Ectodermal cell (in vitro differentiated cells): ENCODE data around the gene FES.
"Not testable (repeated sequence)": the region's sequence is repeated elsewhere in the genome, so short reads cannot be mapped to it uniquely, and the experiment has no call there.

ENCODE experiments used
- H3K27ac ChIP-seq: 2 replicates; pipeline ENCODE4 v1.7.0; 2013; ENCODE audit warnings: mild to moderate bottlenecking, low read depth, low read length; ENCODE audit not compliant: insufficient read depth, poor library complexity, severe bottlenecking
- H3K27me3 ChIP-seq: 2 replicates; pipeline ENCODE4 v1.7.0; 2013; ENCODE audit warnings: mild to moderate bottlenecking, low read length; ENCODE audit not compliant: insufficient read depth, control insufficient read depth, poor library complexity, severe bottlenecking
- H3K36me3 ChIP-seq: one replicate; pipeline ENCODE4 v1.7.0; 2013; ENCODE audit warnings: low read length; ENCODE audit not compliant: control insufficient read depth, insufficient read depth
- H3K4me1 ChIP-seq: one replicate; pipeline ENCODE4 v1.7.0; 2013; ENCODE audit warnings: low read length; ENCODE audit not compliant: control insufficient read depth, insufficient read depth
- H3K4me3 ChIP-seq: 2 replicates; pipeline ENCODE4 v1.7.0; 2013; ENCODE audit warnings: low read depth, low read length, control low read depth; ENCODE audit not compliant: insufficient read depth
- H3K9me3 ChIP-seq: 2 replicates; pipeline ENCODE4 v1.7.0; 2013; ENCODE audit warnings: mild to moderate bottlenecking, low read length, moderate library complexity; ENCODE audit not compliant: control insufficient read depth
- WGBS, 2 experiments: methylation state at CpG; one replicate each; pipeline ENCODE4 v1.1.7; 2013; ENCODE audit warnings: missing lambda C conversion rate in 2 of 2; 5-methylcytosine and 5-hydroxymethylcytosine counted together

The FES gene

DNA sequence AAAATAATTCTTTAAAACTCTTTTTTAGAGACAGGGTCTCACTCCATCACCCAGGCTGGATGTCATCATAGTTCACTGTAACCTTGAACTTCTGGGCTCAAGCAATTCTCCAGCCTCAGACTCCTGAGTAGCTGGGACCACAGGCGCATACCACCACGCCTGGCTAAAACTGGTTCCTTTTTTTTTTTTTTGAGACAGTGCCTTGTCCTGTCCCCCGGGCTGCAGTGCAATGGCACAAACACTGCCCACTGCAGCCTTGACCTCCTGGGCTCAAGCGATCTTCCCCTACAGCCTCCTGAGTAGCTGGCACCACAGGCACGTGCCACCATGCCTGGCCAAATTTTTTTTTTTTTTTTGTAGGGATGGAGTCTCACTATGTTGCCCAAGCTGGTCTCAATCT, 39.6 kb upstream of the FES start:
- Histone ChIP-seq H3K27me3 (no peaks in the 10 kb centered on the region), H3K27ac (no peak overlapping the region), H3K4me1 (peaks cover 5% of the 10 kb centered on the region), H3K36me3 (no peaks in the 10 kb centered on the region), H3K9me3 (no peaks in the 10 kb centered on the region), H3K4me3 (no peak overlapping the region)
- 90 to 93% methylated on average over 5 of the region's 5 CpGs for WGBS, 2 experiments

DNA sequence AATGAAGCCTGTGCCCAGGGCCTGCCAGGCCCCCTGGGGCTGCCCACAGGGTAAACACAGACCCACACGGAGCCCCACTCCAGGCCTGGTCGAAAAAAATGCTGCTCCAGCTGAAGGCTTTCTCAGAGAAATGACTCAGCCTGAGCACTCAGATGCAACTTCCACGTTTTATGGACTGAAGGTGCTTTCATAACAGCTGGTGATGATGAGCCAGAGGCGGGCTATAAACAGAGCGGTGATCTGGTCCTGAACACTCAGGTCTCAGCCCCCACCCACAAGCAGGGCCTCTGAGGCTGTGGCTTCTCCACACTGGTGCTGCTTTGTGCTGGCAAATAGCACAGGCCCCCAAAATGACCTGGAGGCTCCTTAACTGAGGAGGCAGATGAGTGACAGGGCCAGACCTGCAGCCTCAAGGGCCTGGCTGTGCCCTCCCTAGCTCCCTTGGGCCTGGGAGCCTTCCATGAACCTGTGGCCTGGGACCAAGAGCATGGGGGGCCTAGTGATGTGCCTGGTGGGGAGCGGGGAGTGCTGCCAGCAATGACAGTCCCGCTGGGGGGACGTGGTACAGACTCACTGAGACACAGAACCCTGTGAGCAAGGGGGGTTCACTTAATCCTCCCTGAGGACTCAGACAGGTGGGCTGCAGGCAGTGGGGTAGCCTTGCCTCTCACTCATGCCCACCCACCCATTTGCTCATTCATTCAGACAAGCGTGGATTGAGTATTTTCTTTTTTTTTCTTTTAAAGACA, 38.9 kb upstream of the FES start:
- H3K36me3 ChIP-seq, result no peaks in the 10 kb centered on the region
- H3K27me3 ChIP-seq, result no peaks in the 10 kb centered on the region
- peaks cover 5% of the 10 kb centered on the region for H3K4me1 ChIP-seq
- no peaks in the 10 kb centered on the region for H3K9me3 ChIP-seq
- 88 to 89% methylated on average over 9 of the region's 9 CpGs for WGBS, 2 experiments
- H3K27ac ChIP-seq, result no peak overlapping the region
- no peak overlapping the region for H3K4me3 ChIP-seq

DNA sequence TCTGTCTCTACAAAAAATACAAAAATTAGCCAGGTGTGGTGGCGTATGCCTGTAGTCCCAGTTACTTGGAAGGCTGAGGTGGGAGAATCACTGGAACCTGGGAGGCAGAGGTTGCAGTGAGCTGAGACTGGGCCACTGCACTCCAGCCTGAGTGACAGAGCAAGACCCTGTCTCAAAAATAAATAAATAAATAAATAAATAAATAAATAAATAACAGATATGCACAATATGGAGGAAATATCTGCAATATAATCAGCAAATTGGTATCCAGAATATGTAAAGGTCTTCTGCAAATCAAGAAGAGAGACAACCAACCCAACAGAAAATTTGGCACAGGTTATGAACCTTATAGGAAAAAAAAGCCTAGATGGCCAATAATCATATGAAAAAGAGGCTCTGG, 34.9 kb upstream of the FES start:
- not testable (repeated sequence) for H3K27me3 ChIP-seq, H3K27ac ChIP-seq, H3K4me1 ChIP-seq, H3K4me3 ChIP-seq, H3K36me3 ChIP-seq, H3K9me3 ChIP-seq
- 91 to 97% methylated on average over 1 of the region's 1 CpG for WGBS, 2 experiments

- 85 to 86% methylated on average over 6 of the region's 6 CpGs for WGBS, 2 experiments
- Histone ChIP-seq H3K27me3 (no peaks in the 10 kb centered on the region), H3K4me3 (no peak overlapping the region), H3K27ac (no peak overlapping the region), H3K36me3 (no peaks in the 10 kb centered on the region), H3K9me3 (no peaks in the 10 kb centered on the region), H3K4me1 (no peaks in the 10 kb centered on the region)
These were observed 33.2 kb upstream of the FES start for GRCh38 chr15:90851114-90851513.

DNA sequence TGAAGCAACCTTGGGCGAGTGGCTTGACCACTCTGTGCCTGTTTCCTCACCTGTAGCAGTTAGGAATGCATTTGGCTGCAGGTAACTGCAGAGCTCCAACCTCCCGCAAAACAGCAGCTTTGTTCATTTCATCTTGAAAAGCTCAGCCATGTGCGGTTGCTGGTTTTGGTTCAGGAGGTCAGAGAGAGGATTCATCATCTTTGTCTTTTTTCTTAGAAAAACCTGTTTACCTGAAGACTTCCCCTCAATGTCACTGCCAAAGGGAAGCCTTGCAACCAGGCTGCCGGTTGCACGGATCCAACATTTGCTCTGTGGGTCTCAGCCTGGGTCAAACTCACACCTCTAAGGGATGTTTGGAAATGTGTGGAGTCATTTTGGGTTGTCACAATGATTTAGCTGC, 32.4 kb upstream of the FES start:
- Histone ChIP-seq H3K27me3 (no peaks in the 10 kb centered on the region), H3K4me3 (no peak overlapping the region), H3K9me3 (no peaks in the 10 kb centered on the region), H3K27ac (no peak overlapping the region), H3K36me3 (no peaks in the 10 kb centered on the region), H3K4me1 (no peaks in the 10 kb centered on the region)
- WGBS, 2 experiments, result 91 to 94% methylated on average over 5 of the region's 5 CpGs

DNA sequence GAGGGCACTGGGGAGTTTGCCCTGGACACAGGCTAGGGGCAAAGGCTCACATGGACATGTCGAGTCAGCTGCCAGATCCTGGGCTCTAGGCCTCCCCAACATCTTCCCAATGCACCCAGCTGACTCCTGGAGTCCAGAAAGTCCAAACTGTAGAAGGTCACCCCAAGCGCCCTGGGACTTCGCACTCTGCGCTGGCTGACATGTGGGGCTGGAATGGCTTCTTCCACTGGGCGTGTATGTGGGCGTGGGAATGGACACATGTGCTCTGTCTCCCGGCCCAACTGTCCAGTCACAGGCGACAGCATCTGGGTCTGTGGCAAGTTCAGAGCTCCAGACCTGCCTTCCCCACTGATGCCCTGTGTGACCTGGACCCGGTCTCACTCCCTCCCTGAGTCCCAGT, 29.2 kb upstream of the FES start:
- Histone ChIP-seq H3K4me3 (no peak overlapping the region), H3K27me3 (no peaks in the 10 kb centered on the region), H3K4me1 (no peaks in the 10 kb centered on the region), H3K36me3 (no peaks in the 10 kb centered on the region), H3K9me3 (no peaks in the 10 kb centered on the region), H3K27ac (no peak overlapping the region)
- 92 to 95% methylated on average over 9 of the region's 9 CpGs for WGBS, 2 experiments

GRCh38 chr15:90857337-90857736, 27.0 kb upstream of the FES start:
- H3K4me3 ChIP-seq, result no peak overlapping the region
- H3K36me3 ChIP-seq, result no peaks in the 10 kb centered on the region
- H3K4me1 ChIP-seq, result no peaks in the 10 kb centered on the region
- no peaks in the 10 kb centered on the region for H3K27me3 ChIP-seq
- WGBS, 2 experiments, result 94 to 96% methylated on average over 8 of the region's 8 CpGs
- H3K9me3 ChIP-seq, result no peaks in the 10 kb centered on the region
- no peak overlapping the region for H3K27ac ChIP-seq

DNA sequence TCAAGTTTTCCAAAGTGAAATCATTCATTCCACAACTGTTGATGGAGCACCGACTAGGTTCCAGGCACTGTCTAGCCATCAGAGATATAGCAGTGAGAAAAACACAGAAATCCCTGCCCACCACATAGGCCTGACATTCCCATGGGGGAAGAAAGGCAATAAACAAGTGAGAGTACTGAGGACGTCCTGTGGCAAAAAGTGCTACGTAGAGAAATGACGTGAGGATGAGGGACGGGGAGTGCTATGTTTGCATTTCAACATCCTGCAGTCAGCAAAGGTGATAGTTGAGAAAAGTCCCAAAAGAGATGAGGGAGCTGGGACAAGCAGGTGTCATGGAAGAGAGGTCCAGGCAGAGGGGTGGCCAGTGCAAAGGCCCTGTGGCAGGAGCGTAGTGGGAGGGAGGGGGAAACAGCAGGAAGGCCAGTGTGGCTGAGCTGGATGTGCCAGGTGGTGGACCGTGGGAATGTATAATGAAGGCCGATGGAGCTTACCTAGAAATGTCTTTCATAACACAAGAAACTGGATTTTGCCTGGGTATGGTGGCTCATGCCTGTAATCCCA, 26.3 kb upstream of the FES start:
- H3K36me3 ChIP-seq, result no peaks in the 10 kb centered on the region
- H3K9me3 ChIP-seq, result no peaks in the 10 kb centered on the region
- H3K27ac ChIP-seq, result no peak overlapping the region
- no peaks in the 10 kb centered on the region for H3K4me1 ChIP-seq
- no peaks in the 10 kb centered on the region for H3K27me3 ChIP-seq
- H3K4me3 ChIP-seq, result no peak overlapping the region
- WGBS, 2 experiments, result 95 to 97% methylated on average over 8 of the region's 8 CpGs

DNA sequence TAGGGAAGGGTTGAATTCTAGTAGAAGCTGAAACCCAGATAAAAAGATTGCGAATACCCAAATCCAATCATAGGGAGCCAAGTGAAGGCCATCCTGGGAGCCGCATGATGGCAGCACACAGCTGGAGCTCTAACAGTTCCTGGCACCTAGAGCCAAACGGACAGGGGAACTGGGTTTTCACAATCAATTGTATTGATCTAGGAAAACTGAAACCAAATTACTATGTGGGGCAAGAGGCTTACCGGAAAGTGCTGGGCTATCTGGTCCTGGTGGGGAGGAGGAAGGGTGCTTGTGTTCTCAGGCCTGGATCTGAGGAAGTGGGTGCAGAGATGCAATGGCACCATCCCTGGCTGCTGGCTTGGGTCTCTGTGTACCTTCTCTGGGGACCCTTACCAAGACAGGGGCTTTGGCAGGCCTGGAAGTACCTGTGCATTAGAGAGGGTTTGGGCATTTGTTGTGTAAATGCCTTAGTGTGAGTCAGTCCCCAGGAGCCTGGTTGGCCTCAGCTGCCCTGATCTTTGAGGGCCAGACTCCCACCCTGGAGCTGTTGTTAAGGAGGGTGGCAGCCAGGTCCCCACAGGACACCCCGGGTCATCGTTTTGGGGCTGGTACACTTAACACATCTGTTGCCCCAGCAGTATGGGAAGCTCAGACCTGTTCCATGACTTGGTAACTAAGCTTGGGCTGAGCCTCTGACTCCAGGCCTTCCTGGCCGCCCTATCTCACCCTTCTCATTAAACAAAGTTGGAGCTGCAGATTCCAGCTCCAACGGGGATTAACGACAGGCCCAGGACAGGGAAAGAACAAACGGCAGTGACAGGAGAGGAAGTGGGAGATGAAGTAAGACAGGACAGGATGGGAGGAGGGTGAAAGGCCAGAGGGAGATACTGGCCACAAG, 24.8 kb upstream of the FES start:
- no peaks in the 10 kb centered on the region for H3K9me3 ChIP-seq
- no peak overlapping the region for H3K4me3 ChIP-seq
- H3K27me3 ChIP-seq, result no peaks in the 10 kb centered on the region
- WGBS, 2 experiments, result 49 to 50% methylated on average over 10 of the region's 10 CpGs
- no peaks in the 10 kb centered on the region for H3K36me3 ChIP-seq
- H3K27ac ChIP-seq, result no peak overlapping the region
- H3K4me1 ChIP-seq, result no peaks in the 10 kb centered on the region

- Histone ChIP-seq H3K36me3 (no peaks in the 10 kb centered on the region), H3K4me1 (no peaks in the 10 kb centered on the region), H3K4me3 (no peak overlapping the region), H3K27me3 (no peaks in the 10 kb centered on the region), H3K9me3 (no peaks in the 10 kb centered on the region), H3K27ac (no peak overlapping the region)
- 94 to 95% methylated on average over 7 of the region's 7 CpGs for WGBS, 2 experiments
These were observed 23.9 kb upstream of the FES start for GRCh38 chr15:90860450-90860849.
